Measurements from ENCODE around the gene FILIP1L.

The FILIP1L gene

DNA sequence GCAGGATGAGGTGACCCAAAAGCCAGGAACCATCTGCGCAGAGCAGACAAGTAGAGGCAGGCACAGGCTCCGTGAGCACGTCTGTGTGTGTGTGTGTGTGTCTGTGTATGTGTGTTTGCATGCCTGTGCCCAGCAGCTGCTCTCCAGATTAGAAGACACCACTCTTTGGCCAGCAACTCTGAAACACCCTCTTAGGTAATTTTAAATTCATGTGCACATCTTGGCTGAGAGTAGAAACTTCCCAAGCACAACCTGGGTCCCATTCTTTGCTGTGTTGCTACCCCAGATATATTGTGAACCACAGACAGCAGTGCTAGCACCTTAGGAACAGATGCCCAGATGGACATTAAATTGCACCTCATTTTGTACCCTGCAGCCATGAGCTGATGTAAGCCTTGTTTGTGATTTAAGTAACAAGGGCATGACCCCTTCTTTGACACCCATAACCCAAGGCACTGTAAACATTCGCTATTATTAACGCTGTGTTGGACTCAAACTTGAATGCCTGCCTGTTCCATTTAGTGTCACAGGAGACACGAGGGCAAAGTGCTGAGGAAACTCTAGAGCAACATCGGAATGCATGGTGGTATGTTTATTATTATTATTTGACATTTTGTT is at the start of gene FILIP1L:
TSS of gene FILIP1L (minus strand) at position 89 of the 618 bp plus-strand sequence.
- no peak for DNase-seq

DNA sequence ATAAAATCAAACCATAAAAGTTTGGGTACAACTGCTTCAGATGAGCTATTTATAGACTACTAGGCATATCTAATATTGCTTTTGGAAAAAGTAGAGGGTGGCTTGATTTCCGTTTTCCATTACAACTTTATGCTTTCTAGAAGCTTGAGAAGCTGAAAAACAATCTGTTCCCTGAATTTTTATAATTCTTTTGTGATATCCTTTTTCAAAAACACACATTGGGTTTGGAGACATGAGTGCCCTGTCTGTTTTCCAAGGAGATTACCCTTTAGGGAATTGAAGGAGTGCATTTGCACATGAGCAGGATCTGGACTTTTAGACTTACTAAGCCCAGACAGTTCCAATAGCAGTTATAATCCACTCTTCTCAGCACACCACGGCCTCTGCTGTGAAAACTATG is 49.5 kb upstream of the FILIP1L start:
- DNase-seq = no peak

DNA sequence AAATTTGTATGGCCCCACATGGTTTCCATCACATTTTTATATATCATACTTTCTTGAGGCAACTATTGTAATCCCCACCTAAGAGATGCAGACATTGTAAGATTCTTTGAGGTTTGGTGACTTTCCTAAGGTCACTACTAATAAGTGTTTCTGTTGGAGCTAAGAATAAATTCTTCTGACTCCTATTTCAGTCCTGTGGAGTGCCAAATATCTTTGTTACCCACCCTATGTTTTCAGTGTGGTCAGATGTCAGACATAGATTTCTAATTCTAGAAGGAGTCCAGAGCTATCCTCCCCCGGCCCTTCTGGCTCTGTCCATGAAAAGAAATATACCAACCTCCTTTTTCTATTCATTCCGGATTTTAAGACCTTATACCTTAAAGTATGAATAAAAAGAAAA is 46.2 kb upstream of the FILIP1L start:
- no peak for DNase-seq

DNA sequence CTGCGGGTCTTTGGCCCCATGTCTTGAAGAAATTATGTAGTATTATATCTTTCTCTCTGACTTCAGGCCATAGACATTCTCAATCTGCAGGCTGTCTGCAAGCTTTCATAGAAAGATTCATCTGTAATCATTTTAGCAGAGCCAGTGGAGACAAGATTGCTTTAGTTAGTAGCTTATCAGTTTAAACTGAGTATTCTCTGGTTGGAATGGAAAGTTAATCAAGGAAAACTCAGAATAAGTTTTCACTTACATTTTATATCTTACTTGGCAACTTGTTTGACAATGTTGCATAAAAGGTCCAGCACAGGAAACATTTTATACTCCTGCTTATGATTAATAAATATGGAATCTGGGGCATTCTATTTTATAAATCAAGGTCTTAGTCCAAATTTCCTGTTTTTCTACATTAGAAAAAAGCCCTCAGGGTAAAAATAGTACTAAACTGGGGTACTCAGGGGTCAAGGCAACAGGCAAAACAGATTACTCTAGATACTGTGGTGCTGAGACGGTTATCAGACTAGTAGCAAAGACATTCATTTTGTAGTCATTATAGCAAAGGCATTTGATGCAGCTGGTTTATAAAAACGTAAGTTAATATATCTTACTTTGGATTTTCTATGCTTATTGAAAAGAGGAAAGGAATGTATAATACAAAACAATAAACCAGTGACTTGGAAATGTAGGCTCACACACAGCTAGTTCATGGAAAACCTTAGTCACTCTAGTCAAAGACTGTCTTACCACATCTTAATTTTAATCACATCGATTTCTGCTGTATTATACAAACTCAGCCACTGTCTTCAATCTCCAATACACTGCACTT is 45.2 kb upstream of the FILIP1L start:
- no peak for DNase-seq

DNA sequence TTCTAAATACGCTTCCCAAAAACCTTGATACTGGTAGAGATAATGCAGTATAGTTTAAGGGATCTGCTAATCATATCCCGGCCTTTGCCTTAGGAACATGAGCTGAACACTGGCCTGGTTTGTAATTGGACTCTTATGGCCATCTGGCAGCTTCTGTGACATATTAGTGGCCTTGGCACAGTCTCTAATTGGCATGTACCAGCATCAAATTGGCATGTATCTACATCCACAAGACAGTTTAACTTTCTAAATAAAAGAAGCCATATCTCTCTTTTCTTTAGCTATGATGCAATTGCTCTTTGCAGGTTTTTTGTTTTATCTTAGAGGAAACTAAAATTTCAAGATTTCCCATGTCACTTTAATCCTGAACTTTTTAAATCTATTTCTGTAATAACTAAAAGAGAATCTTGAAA is 44.6 kb upstream of the FILIP1L start:
- no peak for DNase-seq

DNA sequence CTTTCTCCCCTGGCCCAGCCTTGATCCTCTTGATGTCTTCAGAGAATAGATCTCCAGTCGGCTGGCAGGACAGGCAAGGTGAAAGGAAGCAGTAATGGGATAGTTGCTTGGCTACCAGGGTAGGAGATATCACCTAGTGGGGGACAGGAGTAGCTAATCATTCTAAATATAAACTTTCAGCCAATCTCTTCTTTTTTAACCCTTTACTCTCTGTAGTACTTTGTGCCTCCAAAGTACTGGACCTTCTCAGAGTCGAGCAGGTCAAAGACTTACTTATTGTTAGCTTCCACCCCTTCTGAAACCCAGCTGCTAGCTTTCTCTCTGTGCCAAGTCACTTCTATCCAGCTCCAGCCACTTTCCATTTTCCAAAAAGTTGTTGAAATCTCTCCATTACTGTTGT is 43.4 kb upstream of the FILIP1L start:
- no peak for DNase-seq

DNA sequence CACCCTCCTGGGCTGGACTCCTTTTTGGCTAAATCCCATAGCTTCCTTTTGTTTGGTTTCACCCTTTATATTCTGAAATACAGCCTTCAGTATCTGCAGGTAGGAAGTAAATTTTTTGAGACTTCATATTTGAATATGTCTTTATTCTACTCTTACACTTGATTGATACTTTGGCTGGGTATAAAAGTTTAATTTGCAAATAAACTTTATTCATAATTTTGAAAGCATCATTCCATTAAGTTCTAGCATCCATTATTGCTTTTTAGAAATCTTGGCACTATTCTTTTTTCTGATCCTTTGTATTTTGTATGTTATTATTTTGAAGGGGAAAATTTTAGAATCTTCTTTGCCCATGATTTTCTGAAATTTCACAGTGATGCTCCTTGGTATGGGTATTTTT is 41.3 kb upstream of the FILIP1L start:
- no peak for DNase-seq

DNA sequence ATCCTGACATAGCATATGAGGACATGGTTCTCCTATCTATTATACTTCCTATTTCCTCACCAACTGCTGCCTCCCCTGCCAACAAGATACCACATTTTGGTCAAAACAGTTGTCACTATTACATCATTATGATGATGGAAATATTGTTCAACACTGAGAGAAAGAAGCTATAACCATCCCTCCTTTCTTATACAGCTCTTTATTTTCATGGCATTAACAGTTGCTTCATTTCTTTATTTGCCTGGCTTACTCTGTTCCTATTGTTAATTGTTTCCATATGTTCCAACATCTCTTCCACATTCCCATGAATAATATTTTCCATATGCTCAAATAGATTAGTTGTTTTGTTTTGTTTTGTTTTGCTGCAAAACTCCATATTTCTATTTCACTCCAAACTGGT is 40.8 kb upstream of the FILIP1L start:
- DNase-seq = no peak

DNA sequence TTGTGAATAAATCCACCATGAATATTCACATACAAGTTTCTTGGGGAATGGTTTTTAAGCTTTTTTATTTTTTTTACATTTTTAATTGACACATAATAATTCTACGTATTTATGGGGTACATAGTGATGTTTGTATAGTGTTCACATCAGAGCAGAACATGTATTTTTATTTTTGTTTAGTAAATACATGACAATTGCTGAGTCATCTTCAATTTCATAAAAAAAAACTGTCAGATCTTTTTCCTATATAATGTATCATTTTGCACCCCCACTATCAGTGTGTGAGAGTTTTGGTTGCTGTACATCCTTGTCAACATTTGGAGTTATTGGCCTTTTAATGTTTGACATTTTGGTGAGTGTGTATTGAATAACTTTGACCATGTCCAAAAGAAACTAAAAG is 39.9 kb upstream of the FILIP1L start:
- no peak for DNase-seq

DNA sequence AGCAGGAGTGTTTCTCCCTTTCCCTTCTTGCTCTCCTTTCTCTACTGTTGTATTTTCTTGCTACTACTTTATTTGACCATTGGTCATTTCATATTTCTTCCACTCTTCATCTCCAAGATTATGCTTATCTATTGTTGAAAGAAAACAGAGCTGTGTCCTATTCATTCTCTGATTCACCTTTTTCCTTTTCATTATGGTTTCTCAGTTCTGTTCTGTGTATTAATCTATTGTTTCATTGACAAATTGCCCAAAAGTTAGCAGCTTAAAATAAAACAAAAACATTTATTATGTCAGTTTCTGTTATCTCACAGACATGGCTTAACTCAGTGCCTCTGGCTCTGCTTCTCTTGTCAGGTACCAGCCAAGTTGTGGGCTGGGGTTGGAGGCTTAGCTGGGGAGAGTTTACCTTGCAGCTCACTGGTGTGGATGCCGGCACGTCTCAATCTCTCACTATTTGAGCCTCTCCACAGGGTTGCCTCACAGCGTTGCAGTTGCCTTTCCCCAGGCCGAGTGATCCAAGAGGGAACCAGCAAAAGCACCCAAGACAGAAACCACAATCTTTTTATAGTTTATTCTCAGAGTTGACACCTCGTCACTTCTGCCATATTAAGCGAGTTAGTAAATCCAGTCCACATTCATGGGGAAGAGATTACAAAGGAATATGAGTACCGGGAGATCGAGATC is 36.9 kb upstream of the FILIP1L start:
- no peak for DNase-seq

DNA sequence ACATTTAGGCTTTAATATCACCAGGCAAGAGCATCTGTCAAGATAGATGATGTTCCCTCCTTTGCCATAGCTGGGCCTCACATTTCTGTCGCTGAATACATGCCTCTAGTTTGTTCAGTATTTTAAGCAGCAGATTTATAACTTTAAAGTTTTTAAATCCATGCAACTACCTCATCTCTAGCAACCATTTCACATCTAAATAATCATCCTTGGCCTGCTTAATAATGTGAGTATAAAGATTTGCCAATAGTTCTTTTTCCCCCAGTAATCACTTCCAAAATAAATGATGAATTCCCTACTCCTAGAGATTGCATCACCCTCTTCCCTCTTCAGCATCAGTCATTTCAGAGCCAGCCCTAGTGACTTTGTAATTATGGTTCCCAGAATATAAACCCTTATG is 36.2 kb upstream of the FILIP1L start:
- DNase-seq = no peak

DNA sequence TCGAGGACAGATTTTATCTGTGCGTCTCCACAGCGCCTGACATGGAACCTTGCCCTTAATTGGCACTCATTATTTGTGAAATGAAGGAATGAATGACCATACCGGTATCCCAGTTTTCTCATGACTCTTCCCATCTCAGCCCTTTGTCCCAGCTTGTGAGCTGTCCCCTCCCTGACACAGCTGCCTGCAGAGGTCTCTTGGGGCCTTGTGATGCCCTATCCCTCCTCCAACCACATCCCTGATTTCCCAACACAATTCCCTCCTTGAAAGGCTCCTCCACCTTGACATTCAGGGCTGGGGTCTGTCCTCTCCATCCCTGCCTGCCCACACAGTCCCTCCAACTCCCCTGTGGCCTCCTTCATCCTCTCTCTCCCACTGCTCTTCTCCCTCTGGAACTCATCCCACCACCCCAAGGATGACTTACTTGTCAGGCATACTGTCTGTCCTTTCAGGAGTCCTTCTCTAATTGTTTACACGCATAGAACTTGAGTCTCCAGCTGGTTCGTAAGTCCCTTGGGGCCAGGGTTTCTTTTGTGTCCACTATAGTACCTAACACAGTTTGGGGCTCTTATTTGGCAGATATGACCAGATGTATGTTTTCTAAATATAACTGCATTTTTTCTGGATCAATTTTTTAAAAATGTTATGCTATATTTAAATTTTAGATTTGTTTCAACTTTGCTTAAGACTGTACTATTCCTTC is 35.6 kb upstream of the FILIP1L start:
- no peak for DNase-seq

DNA sequence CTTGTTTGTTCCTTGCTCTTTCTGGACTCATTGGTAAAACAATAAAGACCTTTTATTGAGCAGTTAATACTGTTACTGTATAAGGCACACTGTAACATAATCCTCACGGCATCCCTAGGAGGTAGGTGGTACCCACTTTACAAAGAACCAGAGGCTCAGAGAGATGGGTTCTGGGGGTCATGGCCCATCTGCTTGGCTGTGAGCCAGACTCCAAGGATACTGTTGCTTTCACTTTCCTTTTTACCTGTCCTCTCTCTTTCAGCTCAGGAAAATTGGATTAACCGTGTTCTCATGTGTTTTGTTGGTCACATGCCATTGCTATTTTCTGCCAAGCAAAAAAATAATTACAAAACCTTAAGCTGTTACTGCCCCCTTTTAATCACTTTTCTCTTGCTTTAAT is 34.8 kb upstream of the FILIP1L start:
- DNase-seq = no peak

DNA sequence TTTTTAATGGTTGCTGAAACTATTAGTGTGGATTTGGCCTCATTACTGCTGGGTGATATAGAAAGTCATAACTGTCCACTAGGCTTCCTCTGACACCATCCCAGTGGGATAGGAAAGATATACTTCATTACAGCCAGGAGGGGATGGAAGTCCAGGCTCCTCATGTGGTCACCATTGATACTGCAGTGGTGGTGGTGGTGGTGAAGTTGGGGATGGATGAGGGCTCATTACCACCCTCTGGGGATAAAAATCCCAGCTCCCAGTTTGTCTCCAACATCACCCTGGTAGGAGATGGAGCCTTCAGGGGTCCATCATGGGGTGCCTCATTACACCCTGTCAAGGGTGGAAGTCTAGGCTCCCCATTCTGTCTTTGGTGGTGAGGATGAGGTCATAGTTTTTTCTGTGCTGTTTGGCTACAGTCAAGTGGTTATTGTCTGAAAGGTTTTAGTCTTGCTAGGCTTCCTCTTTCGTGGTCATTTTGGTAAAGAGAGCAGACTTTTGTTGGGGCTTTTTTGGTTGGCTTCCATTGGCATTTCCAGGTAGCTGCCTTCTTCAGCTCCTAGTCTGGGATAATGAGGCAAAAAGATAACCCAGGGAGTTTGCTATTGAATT is 30.1 kb upstream of the FILIP1L start:
- DNase-seq = no peak

DNA sequence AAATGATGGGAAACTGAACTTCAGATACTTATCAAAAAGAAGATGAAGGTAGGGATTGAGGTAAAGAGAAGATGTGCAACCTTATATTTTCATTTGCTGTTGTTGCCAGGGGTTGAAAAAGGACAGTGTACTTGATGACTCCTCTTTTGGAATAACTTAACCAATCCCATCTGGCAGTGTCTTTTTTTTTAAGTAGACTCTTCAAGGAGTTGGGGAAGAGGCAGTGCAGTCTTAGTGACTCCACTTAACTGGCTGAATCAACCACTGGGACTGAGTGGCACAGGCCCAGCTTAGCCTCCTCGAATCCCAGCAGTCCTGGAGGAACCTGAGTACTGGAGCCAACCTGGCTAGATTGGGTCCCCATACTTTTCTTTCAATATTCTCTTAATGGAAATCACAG is 27.3 kb upstream of the FILIP1L start:
- DNase-seq = no peak

DNA sequence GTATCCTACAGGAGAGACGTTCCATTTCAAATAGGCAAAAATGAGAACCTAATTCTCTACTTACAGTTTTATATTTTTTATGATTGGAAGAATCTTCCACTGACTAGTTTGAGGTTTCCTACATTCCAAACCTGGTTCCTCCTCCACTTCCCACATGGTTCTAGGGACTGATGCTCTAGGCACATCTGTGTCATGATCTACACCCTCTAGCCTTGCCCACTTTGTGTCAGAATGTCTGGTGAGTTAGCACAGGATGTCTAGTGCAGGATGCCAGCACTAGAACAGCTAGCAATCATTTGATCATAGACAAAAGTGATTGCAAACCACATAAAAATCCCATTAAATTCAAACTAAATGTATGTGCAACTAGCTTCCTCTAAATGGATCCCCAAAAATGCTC is 26.7 kb upstream of the FILIP1L start:
- no peak for DNase-seq

DNA sequence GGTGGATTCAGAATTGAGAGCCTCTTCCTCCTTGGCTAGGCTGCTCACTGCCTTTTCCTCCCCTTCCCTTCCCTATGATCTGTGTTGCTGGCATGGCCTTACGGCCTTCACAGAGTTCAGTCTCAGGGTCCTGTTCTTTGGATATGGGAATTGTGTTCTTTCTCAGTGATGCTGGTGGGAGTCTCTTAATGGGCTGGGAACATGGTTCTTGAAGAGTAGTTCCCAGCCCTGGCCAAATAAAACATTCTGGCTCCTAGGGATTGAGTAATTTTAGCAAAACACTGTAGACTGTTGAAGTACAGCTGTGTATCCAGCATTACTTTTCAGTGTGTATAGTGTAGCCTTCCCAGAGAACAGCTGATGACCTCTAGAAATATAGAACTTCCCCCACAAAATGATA is 22.6 kb upstream of the FILIP1L start:
- DNase-seq = no peak

DNA sequence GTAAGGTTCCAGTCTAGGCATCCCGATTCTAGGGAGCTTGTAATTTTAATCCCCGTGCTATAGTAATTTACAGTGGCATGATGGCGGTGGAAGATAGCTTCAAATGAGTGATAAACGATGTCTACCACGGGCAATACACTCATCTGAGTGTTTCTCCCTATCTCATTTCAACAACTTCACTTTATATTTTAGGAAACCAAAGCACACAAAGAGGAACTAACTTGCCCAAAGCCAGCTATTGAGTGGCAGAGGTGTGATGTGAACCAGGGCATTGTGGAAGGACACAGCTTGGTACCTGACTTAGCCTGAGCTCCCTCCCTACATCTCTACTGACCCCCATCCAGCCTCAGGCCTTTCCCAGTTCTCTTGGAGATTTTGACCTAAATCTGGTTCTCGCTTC is 16.9 kb upstream of the FILIP1L start:
- no peak for DNase-seq

DNA sequence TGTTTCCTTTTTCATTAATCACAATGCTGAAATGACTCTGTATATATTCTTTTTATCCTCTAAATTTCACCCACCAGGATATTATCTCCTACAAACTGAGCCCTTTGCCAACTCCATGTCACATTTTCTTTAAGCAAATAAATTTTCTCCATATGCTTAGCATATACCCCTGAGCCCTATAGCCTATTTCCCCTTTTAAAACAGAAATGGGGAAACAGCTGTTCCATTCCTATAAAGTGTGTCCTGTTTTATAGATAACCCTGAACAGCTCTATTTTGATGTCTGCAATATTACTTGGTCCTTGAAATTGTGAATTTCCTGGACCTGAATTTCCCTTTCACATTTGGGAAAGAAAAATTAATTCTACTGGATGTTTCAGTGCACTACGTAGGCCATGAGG is 15.6 kb upstream of the FILIP1L start:
- no peak for DNase-seq

DNA sequence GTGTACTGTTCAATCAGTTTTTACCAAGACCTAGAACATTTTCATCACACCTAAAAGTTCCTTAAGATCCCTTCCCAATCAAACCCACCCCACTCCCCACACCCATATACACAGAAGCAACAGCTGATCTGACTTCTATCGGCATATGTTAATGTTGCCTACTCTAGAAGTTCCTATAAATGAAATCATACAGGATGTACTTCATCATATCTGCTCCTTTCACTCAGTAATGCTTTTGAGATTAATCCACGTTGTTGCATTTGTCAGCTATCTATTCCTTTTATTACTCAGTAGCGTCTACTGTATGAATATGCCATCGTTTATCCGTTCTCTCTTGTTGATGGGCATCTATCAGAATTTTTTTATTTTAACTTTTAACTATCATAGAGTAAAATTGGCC is 14.3 kb upstream of the FILIP1L start:
- no peak for DNase-seq

DNA sequence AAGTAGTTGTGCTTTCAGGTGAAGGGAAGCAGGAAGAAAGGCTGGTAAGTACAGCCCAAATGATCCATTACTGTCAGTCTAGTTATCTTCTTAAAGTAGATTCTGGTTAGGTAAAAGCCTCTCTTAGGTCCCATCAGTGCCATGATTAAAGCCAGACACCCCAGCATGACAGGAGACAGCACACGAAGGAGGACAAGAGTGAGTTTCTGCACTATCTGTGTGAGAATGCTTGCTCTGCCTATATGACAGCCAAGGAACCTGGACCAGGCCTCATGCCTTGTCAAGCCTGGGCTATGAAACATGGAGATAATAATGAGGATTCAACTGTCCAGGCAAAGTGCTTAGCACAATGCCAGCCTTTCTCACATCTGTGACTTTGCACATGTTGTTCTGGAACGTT is 13.5 kb upstream of the FILIP1L start:
- DNase-seq = no peak

All from hypothalamus (tissue), 51 donors.